Measurements from ENCODE around the gene MPC1.
"Not testable (repeated sequence)": the region's sequence is repeated elsewhere in the genome, so short reads cannot be mapped to it uniquely, and the experiment has no call there.

DNA sequence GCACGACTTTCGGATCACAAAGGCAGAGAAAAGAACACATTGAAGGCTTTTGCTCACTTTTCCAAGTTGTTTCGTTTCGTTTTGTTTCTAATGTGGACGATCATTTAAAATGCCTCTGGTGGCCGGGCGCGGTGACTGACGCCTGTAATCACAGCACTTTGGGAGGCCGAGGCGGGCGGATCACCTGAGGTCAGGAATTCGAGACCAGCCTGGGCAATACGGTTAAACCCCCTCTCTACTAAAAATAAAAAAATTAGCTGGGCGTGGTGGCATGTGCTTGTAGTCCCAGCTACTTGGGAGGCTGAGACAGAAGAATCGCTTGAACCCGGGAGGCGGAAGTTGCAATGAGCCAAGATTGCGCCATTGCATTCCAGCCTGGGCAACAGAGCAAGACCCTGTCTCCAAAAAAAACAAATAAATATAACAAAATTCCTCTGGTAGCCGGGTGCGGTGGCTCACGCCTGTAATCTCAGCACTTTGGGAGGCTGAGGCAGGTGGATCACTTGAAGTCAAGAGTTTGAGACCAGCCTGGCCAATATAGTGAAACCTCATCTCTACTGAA is 1.1 kb upstream of the MPC1 start:
- TF ChIP-seq, protein P1, sequence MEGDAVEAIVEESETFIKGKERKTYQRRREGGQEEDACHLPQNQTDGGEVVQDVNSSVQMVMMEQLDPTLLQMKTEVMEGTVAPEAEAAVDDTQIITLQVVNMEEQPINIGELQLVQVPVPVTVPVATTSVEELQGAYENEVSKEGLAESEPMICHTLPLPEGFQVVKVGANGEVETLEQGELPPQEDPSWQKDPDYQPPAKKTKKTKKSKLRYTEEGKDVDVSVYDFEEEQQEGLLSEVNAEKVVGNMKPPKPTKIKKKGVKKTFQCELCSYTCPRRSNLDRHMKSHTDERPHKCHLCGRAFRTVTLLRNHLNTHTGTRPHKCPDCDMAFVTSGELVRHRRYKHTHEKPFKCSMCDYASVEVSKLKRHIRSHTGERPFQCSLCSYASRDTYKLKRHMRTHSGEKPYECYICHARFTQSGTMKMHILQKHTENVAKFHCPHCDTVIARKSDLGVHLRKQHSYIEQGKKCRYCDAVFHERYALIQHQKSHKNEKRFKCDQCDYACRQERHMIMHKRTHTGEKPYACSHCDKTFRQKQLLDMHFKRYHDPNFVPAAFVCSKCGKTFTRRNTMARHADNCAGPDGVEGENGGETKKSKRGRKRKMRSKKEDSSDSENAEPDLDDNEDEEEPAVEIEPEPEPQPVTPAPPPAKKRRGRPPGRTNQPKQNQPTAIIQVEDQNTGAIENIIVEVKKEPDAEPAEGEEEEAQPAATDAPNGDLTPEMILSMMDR (IDR thresholded peaks at IDR 0.05) = peak in 5 of 6 experiments; percentile 16 to 51 (median 37)
- not testable (repeated sequence) for TF ChIP-seq POLR2A (IDR thresholded peaks at IDR 0.05)

All from esophagus squamous epithelium (tissue), 4 donors.